CD14-positive monocyte (primary cell): ENCODE measurements around the gene NPR3. TPM values are rescaled to one million over a fixed set of nuclear protein-coding genes. Genes with fewer than 3 reads are reported as not detected.

Experiments used
- DNase-seq, 3 donors: peaks; one replicate each; pipeline ENCODE4 v3.0.0-alpha.2; 2011 to 2022
- H2AFZ ChIP-seq: 2 replicates; pipeline ENCODE4 v1.6.0; 2012; ENCODE audit warnings: mild to moderate bottlenecking, low read depth, low read length, inconsistent platforms; ENCODE audit not compliant: insufficient read depth, poor library complexity, severe bottlenecking
- H3K27ac ChIP-seq, 2 donors: 1 replicate in 1 of 2; 2 replicates in 1 of 2; pipeline ENCODE4 v1.5.1; 2012 to 2013; ENCODE audit warnings: low read length in 2 of 2, control low read depth in 1 of 2, inconsistent platforms in 1 of 2, low read depth in 1 of 2, mild to moderate bottlenecking in 1 of 2
- H3K27me3 ChIP-seq, 2 donors: one replicate each; pipeline versions ENCODE4 v1.6.0 to v1.6.1; 2011 to 2013; ENCODE audit warnings: low read length in 2 of 2; ENCODE audit not compliant: control insufficient read depth in 2 of 2, insufficient read depth in 2 of 2
- H3K36me3 ChIP-seq, 2 donors: replicated peaks in 1 of 2; 1 replicate in 1 of 2; 2 replicates in 1 of 2; pipeline versions ENCODE4 v1.5.1 to v1.6.1; 2012 to 2013; ENCODE audit warnings: low read length in 2 of 2, control low read depth in 1 of 2, inconsistent platforms in 1 of 2, mild to moderate bottlenecking in 1 of 2; ENCODE audit not compliant: insufficient read depth in 2 of 2, control insufficient read depth in 1 of 2
- H3K4me1 ChIP-seq, 2 donors: 1 replicate in 1 of 2; 2 replicates in 1 of 2; pipeline versions ENCODE4 v1.5.1 to v1.6.1; 2012 to 2013; ENCODE audit warnings: low read length in 2 of 2, control low read depth in 1 of 2, inconsistent platforms in 1 of 2, mild to moderate bottlenecking in 1 of 2, moderate library complexity in 1 of 2; ENCODE audit not compliant: insufficient read depth in 2 of 2, control insufficient read depth in 1 of 2
- H3K4me2 ChIP-seq: replicated peaks from 2 replicates; pipeline ENCODE3; 2012; ENCODE audit warnings: low read length, moderate library complexity, mild to moderate bottlenecking; ENCODE audit not compliant: poor library complexity, severe bottlenecking; ENCODE audit errors: extremely low read depth
- H3K4me3 ChIP-seq, 3 experiments: fragments of 200-600 bp in 1 of 3; sonication (generic) in 1 of 3; replicated peaks in 1 of 3; 1 replicate in 2 of 3; 2 replicates in 1 of 3; pipeline ENCODE4 v1.5.1; 2011 to 2013; ENCODE audit warnings: low read length in 3 of 3, mild to moderate bottlenecking in 3 of 3, control low read depth in 2 of 3, low read depth in 2 of 3, inconsistent platforms in 1 of 3, moderate library complexity in 1 of 3
- H3K79me2 ChIP-seq: 2 replicates; pipeline ENCODE4 v1.6.0; 2012; ENCODE audit warnings: mild to moderate bottlenecking, control low read depth, inconsistent platforms, low read length, moderate library complexity; ENCODE audit not compliant: insufficient read depth
- H3K9ac ChIP-seq: 2 replicates; pipeline ENCODE4 v1.6.0; 2017; ENCODE audit warnings: low read length, mild to moderate bottlenecking; ENCODE audit not compliant: insufficient read depth, poor library complexity, severe bottlenecking
- H3K9me3 ChIP-seq, 2 donors: replicated peaks in 1 of 2; 1 replicate in 1 of 2; 2 replicates in 1 of 2; pipeline versions ENCODE4 v1.5.1 to v1.6.1; 2012 to 2013; ENCODE audit warnings: low read length in 2 of 2, control low read depth in 1 of 2; ENCODE audit not compliant: control insufficient read depth in 1 of 2, insufficient read depth in 1 of 2
- H4K20me1 ChIP-seq: 2 replicates; pipeline ENCODE4 v1.6.0; 2012; ENCODE audit warnings: mild to moderate bottlenecking, low read length, control low read depth, moderate library complexity; ENCODE audit not compliant: insufficient read depth
- H3K27ac Mint-ChIP-seq, 7 donors: one replicate each; pipeline ENCODE4 v1.8.0; 2020; ENCODE audit warnings: mild to moderate bottlenecking in 7 of 7, mixed read lengths in 7 of 7, moderate library complexity in 6 of 7, inconsistent platforms in 2 of 7
- H3K27me3 Mint-ChIP-seq, 3 donors: one replicate each; pipeline ENCODE4 v1.8.0; 2021 to 2022; ENCODE audit warnings: low read depth in 3 of 3, mild to moderate bottlenecking in 3 of 3, mixed read lengths in 3 of 3, moderate library complexity in 3 of 3, inconsistent platforms in 1 of 3
- H3K36me3 Mint-ChIP-seq, 2 donors: one replicate each; pipeline ENCODE4 v1.8.0; 2020; ENCODE audit warnings: mixed read lengths in 2 of 2, inconsistent platforms in 1 of 2, mild to moderate bottlenecking in 1 of 2
- H3K4me1 Mint-ChIP-seq: one replicate; pipeline ENCODE4 v1.8.0; 2020; ENCODE audit warnings: mild to moderate bottlenecking, mixed read lengths
- H3K4me3 Mint-ChIP-seq, 2 donors: one replicate each; pipeline ENCODE4 v1.8.0; 2020; ENCODE audit warnings: mild to moderate bottlenecking in 2 of 2, mixed read lengths in 2 of 2, moderate library complexity in 1 of 2
- H3K9me3 Mint-ChIP-seq, 7 donors: one replicate each; pipeline ENCODE4 v1.8.0; 2020 to 2022; ENCODE audit warnings: mixed read lengths in 7 of 7, mild to moderate bottlenecking in 6 of 7, moderate library complexity in 6 of 7, inconsistent platforms in 2 of 7
- WGBS: methylation state at CpG from one replicate; pipeline ENCODE4 v1.1.5; 2013; ENCODE audit warnings: missing lambda C conversion rate; ENCODE audit not compliant: insufficient coverage; 5-methylcytosine and 5-hydroxymethylcytosine counted together
- intact Hi-C, 2 donors: fragments of 100-400 bp; cut with micrococcal nuclease; formaldehyde crosslinking; loops; one replicate each; pipeline versions ENCODE4 v1.15.0 to v1.15.1; 2023
- polyA plus RNA-seq, 3 donors: library from polyadenylated mRNA; depleted of rRNA in 1 of 3; unstranded in 2 of 3; stranded (reverse) in 1 of 3; fragments of 300-500 nt in 2 of 3; fragments of >200 nt in 1 of 3; fragmentation: Illumina TruSeq in 2 of 3; gene quantifications; 1 replicate in 2 of 3; 2 replicates in 1 of 3; pipeline ENCODE4 v1.2.3, GENCODE V29; 2012 to 2021
- TF ChIP-seq, protein P1 (sequence below): fragments of 200-600 bp; IDR thresholded peaks from one replicate; pipeline ENCODE4 v1.8.0; 2022; ENCODE audit warnings: antibody characterized with exemption, mild to moderate bottlenecking

Gene NPR3
- polyA plus RNA-seq, 3 donors, result not detected

DNA sequence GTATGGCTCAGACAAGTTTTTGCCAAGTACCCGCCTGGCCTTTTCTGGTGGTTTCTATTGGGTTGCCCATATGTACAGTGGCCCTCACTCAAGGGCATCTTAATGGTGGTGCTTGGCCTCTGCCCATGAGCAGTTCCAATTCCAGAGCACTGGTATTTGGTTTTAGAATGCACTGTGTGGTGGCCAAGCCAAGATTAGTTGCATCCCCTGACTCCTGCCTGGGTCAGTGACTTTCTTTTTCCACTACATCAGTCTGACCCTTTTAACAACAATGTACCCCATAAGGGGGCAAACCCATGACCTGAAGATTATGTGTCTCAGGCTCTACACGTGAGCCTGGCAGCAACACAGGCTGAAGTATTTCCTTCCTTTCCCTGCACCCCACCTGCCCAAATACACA, 34.2 kb downstream of the NPR3 start:
- H3K9me3 Mint-ChIP-seq, result peaks cover 0 to 5% (median 1%) of the 10 kb centered on the region in 7 donors
- no peak overlapping the region for H3K9ac ChIP-seq
- H3K4me3 Mint-ChIP-seq, result no peak overlapping the region
- no peak overlapping the region for H3K4me3 ChIP-seq
- 42% methylated on average over 2 of the region's 2 CpGs for WGBS
- H3K4me1 Mint-ChIP-seq, result no peaks in the 10 kb centered on the region
- no peaks in the 10 kb centered on the region for H3K79me2 ChIP-seq
- TF ChIP-seq, protein P1, sequence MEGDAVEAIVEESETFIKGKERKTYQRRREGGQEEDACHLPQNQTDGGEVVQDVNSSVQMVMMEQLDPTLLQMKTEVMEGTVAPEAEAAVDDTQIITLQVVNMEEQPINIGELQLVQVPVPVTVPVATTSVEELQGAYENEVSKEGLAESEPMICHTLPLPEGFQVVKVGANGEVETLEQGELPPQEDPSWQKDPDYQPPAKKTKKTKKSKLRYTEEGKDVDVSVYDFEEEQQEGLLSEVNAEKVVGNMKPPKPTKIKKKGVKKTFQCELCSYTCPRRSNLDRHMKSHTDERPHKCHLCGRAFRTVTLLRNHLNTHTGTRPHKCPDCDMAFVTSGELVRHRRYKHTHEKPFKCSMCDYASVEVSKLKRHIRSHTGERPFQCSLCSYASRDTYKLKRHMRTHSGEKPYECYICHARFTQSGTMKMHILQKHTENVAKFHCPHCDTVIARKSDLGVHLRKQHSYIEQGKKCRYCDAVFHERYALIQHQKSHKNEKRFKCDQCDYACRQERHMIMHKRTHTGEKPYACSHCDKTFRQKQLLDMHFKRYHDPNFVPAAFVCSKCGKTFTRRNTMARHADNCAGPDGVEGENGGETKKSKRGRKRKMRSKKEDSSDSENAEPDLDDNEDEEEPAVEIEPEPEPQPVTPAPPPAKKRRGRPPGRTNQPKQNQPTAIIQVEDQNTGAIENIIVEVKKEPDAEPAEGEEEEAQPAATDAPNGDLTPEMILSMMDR, result no peak
- intact Hi-C loops, result no loop called here
- no peaks in the 10 kb centered on the region for H3K27me3 ChIP-seq
- H3K27ac ChIP-seq, result no peak overlapping the region
- H3K27me3 Mint-ChIP-seq, result peaks cover 0 to 5% (median 2%) of the 10 kb centered on the region in 3 donors
- H3K36me3 ChIP-seq, result no peaks in the 10 kb centered on the region
- DNase-seq, result no peak
- no peak overlapping the region for H3K4me2 ChIP-seq
- no peaks in the 10 kb centered on the region for H3K36me3 Mint-ChIP-seq
- H3K27ac Mint-ChIP-seq, result no peak overlapping the region
- no peaks in the 10 kb centered on the region for H3K4me1 ChIP-seq
- peaks cover 0 to 3% of the 10 kb centered on the region in 2 donors for H3K9me3 ChIP-seq
- no peak overlapping the region for H2AFZ ChIP-seq
- H4K20me1 ChIP-seq, result no peaks in the 10 kb centered on the region

DNA sequence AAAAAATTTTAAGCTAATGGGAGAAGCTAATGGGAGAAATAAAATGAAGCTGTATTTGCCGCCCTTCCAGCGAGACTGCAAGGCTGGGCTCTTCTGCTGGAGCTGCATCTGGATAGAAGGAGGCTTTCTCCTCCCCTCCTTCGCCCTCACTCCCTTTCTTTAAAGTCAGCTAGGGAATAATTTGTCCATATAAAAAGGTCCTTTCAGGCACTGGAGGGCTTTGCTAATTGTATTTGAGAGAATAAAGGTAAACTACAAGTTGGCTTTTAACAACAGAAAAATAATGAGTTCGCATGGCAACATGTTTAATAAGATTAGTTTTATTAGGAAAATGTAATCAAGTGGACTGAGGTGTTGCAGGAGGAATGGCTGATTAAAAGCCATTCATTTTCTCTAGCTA, 41.3 kb downstream of the NPR3 start:
- H3K79me2 ChIP-seq, result no peaks in the 10 kb centered on the region
- H2AFZ ChIP-seq, result no peak overlapping the region
- no peaks in the 10 kb centered on the region for H3K36me3 Mint-ChIP-seq
- no peaks in the 10 kb centered on the region for H3K4me1 ChIP-seq
- no peak overlapping the region for H3K4me3 Mint-ChIP-seq
- no peak overlapping the region for H3K27ac Mint-ChIP-seq
- H4K20me1 ChIP-seq, result no peaks in the 10 kb centered on the region
- H3K36me3 ChIP-seq, result no peaks in the 10 kb centered on the region
- no peak for DNase-seq
- H3K27me3 ChIP-seq, result no peaks in the 10 kb centered on the region
- peaks cover 0 to 6% (median 2%) of the 10 kb centered on the region in 7 donors for H3K9me3 Mint-ChIP-seq
- WGBS, result 100% methylated on average over 1 of the region's 4 CpGs
- H3K9ac ChIP-seq, result no peak overlapping the region
- H3K4me1 Mint-ChIP-seq, result no peaks in the 10 kb centered on the region
- H3K4me3 ChIP-seq, result no peak overlapping the region
- H3K27ac ChIP-seq, result no peak overlapping the region
- H3K27me3 Mint-ChIP-seq, result peaks cover 0 to 4% (median 3%) of the 10 kb centered on the region in 3 donors
- H3K9me3 ChIP-seq, result peaks cover 0 to 3% of the 10 kb centered on the region in 2 donors
- TF ChIP-seq, protein P1, result no peak
- intact Hi-C loops, result no loop called here
- H3K4me2 ChIP-seq, result no peak overlapping the region
